22Rv1 (cell line): ENCODE results near the gene STAT5B.

Experiments
- H3K27ac ChIP-seq: fragments of 450-650 bp; 2 replicates; pipeline ENCODE4 v1.5.1; 2017
- CTCF ChIP-seq: fragments of 450-650 bp; IDR thresholded peaks from 2 replicates; pipeline ENCODE4 v1.5.1; 2017; ENCODE audit warnings: mild to moderate bottlenecking
- ZFX ChIP-seq: fragments of 450-650 bp; IDR thresholded peaks from 2 replicates; pipeline ENCODE4 v1.6.1; 2017; ENCODE audit warnings: antibody characterized with exemption, borderline replicate concordance

The STAT5B gene

GRCh38 chr17:42287977-42288802 lies 12.0 kb upstream of the STAT5B start, which contains the start of gene STAT5A:
STAT5A (plus strand) TSS chr17:42288498; CDS start chr17:42289412, 914 bp downstream.
- TF ChIP-seq CTCF (no peak), ZFX (no peak)
- no peak within 1 kb of the TSS for H3K27ac ChIP-seq

DNA sequence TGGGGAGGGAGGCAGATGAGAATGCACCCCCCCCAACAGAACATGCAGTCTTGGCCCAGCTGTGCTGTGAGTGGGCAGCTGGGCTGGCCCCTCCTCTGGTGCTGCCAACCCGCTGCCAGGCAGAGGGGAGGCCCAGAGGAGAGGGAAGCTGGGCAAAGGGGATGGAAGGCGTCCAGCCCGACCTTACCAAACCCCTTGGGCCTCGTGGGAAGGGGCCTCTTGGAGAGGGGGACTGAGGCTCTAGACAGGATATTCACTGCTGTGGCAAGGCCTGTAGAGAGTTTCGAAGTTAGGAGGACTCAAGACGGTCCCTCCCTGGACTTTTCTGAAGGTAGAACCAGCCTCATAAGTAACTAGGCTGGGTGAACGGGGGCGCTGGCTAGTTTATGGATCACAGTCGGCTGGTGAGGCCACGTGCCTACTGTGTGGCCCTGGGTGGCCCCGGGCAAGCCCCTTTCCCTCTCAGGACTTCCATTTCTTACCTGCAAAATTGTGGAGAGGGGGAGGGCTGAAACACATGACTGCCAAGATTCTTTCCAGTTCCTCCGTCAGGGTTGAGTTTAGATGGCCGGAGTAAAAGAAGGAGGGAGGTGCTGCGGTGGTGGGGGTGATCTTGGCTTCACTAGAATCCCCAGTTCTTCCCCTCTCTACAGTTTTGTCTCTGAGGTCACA lies 11.2 kb upstream of the STAT5B start:
- H3K27ac ChIP-seq = no peak overlapping the region
- TF ChIP-seq ZFX = no peak
- no peak for TF ChIP-seq CTCF

- no peak for TF ChIP-seq ZFX
Measured at GRCh38 chr17:42286411-42287221, 10.4 kb upstream of the STAT5B start.

DNA sequence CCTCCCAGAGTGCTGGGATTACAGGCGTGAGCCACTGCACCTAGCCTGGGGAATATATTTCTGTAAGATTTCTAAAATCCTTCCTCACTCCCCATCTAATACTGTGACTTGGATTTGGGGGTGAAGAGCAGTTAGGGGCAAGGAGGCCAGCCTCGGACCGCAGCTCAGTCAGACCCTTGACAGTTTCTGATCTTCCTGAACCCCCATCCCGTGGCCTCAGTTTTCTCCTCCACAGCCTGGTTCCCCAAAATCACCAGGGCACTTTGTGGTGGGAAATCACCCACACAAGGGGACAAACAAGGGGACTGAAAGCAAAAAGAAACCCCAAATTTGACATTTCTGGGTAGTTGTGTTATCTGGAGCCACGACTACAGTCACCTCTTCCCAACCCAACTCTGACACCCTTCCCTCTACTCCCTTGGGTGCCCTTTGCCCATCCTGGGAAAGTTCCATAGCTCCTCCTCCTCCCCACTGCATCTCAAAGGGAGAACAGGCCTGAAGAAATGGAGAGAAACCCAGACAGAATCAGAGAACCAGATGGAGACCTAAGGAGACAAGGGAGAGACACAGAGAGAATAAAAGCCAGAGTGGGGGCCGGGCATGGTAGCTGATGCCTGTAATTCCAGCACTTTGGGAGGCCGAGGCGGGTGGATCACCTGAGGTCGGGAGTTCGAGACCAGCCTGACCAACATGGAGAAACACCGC lies 9.3 kb upstream of the STAT5B start:
- TF ChIP-seq CTCF (no peak), ZFX (no peak)
- no peak overlapping the region for H3K27ac ChIP-seq

More at GRCh38 chr17:42286411-42287221, 10.4 kb upstream of the STAT5B start:
- H3K27ac ChIP-seq = no peak overlapping the region

DNA sequence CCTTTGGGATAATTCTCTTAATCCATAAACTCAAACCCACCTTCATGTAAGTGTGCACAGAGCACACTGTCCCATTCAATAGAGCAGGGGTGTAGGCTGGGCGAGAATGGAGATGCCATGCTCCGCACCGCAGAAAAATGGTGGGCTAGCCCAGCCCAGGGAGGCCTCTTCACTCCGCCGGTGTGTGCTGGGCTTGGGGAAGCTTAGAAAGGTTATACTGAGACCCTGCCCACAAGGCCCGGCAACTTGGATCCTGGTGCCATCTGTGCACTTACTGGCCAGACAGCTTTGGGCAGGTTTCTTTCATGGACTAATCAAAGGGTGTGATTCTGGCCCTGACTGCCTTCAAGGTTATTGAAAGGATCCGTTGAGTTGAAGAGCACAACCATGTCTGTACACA lies 8.4 kb upstream of the STAT5B start:
- no peak overlapping the region for H3K27ac ChIP-seq
- TF ChIP-seq CTCF (no peak), ZFX (no peak)

DNA sequence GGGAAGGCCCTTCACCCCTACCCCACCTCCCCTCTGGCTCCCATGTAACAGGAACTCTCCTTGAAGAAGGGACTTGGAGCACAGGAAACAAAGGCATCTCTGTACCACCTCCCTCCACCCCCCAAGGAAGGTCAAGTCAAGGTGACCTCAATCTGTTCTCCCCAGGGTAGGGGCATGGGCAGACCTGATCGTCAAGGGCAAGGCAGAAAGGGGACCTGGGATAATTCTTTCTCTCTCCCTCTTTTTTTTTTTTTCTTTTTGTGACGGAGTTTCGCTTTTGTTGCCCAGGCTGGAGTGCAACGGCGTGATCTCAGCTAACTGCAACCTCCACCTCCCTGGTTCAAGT lies 7.8 kb upstream of the STAT5B start:
- H3K27ac ChIP-seq = no peak overlapping the region
- no peak for TF ChIP-seq CTCF
- no peak for TF ChIP-seq ZFX
